Kidney capillary endothelial cell (primary cell): ENCODE data around the gene ACTR3C.
"Not testable (repeated sequence)": the region's sequence is repeated elsewhere in the genome, so short reads cannot be mapped to it uniquely, and the experiment has no call there.

Experiments used
- DNase-seq: peaks from one replicate; pipeline ENCODE4 v3.0.0-alpha.2; 2018; ENCODE audit warnings: low spot score

ACTR3C gene

DNA sequence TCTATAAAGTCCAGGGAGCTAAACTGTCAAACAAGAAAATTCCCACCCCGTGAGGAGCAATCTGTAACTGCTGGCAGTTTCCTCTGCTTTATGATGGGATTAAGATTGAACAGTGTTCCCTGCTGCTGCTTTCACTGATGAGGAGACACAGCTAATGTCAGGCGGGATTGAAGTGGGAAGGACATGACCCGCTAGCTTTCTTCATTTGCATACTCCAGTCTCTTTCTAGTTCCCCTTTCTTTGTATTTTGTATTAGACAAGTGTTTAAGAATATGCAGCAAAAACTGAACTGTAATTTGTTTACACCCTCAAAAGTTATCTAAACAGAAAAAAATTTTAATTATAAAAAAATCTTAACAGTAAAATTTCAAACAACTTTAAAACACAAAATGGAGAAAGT lies 40.2 kb downstream of the ACTR3C start:
- not testable (repeated sequence) for DNase-seq

DNA sequence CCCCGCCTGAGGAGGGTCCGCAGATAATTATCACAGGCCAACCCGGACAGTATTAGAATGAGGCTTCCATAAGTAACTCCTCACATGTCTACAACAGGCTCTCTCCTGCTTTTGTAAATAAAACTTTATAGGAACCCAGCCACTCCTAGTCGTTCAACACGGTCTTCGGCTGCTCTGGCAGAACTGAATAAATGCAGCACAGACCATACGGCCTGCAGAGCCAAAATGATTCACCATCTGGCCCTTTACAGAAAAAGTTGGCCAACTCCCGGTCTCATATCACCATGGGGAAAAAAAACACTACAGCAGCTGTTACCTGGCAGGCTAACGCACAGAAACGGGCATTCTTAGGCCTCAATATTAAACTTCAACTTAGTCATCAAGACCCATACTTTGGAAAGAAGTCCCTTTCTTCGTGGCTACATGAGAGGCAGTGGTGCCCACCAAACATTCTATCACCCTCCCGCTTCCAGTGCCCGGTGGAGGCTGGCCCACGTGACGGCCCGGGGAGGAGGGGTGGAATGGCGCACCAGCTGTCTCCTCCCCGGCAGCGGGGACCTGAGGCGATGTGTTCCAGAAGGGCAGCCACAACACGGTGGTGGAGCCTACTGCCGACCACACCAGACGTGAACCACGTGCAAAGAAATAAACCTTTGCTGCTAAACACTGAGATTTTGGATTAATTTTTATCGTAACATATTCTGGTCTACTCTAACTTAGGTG lies 41.5 kb downstream of the ACTR3C start:
- DNase-seq, result not testable (repeated sequence)

DNA sequence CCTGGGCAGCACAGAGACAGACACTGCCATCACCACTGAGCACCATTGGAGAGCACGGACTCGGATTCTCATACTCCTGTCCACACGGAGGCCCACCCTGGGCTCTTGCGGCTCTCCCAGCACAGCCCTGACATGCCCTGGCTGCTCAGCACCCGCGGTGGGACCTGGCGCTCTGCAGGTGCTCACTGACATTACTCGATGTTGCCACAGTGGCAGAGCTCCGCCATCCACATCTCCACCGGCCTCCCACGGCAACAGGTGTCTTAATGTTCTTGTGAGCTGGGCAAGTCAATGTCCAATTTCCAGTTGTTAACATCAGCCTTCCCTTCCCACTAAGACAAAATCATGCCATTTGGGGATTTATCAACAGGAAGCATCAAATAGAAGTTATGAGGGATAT lies 45.0 kb downstream of the ACTR3C start:
- not testable (repeated sequence) for DNase-seq

DNA sequence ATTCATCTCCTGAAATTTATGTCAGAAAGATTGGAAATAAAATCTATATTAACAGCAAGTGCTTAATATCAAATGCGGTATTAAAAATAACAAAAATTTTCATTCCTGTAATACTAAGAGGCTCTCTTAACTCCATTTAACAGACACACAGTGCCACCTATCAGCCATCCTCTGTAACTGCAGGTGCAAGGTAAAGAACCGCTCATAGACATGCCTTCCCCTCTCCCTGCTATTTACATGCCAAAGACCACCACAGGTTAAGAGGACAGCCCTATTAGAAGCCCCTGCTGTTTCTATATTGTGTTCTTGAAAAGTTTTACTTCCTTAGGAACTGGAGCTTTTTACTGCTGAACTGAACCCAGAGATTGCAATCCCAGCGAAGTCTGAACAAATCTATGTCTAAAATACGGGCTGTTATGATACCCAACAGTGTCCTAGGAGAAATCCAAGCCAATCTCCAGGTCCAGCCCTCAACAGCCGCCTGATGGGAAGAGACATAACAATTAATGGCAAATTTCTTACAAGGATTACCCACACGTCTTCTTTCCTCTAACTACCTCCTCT lies 47.1 kb downstream of the ACTR3C start:
- DNase-seq, result peak; percentile 24

DNA sequence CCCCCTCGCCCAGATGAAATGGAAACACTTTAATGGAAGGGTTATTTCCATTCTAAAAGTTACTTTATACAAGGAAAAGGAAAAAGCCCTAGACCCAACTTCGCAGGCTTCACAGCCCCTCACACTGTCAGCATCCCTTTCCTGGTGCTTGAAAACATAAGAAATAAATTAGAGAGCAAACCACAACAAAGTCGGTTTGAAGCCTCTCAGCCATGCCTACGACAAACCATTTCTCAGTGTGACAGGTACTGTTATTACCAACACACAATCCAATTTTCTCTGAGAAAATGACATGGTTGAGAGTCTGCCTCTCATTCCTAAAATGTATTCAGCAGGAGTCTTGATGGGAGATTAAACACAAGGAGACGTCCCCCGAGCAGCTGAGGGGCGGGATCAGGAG lies 51.4 kb downstream of the ACTR3C start:
- DNase-seq, result not testable (repeated sequence)

DNA sequence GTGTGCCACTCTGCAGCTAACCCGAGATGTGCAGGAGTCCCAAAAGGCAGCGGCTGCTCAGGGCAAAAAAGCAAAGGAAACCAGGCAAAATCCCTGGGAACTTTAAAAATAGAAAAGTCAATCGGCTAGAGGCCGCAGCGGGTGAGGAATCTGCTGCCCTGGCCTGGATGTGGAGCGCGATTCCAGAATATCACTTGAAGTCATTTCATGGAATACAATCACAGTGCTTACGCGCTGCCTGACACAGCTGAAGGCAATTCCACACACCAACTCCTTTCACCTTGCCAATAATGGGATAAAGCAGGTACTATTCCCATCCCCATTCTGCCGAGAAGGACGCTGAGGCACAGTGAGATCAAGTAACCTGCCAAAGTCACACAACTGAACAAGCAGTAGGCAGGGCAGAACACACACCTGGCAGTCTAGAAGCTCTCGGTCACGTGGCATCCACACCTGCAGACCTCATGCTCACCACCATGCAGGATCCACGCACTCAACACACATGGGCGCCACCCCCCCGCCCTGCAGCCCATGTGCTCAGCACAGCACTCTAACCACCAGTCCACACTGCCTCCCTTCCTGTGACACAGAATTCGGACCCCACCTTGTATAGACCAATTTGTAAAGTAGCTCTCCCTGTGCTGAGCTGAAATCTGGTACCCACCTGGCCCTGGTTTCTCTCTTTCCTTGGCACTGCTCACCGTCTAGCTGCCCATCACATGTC lies 53.1 kb downstream of the ACTR3C start:
- DNase-seq, result not testable (repeated sequence)

DNA sequence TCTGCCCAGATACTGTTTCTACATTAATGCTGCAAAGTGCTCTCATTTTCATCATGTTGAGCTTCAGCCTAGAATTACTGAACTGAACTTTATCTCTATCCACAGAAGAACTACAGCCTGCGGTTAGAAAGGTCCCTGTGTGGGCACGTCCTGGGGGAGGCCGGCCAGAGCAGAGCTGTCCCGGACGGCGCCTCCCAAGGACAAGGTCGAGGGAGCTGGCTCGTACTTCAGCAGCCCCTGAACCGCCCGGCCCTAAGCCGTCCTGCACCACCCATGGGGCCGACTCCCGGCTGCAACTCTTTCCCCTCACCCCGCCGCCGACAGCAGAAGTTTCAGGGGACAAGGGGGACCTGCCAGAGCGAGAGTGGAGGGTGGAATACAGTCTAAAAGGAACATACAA lies 54.5 kb downstream of the ACTR3C start:
- not testable (repeated sequence) for DNase-seq

DNA sequence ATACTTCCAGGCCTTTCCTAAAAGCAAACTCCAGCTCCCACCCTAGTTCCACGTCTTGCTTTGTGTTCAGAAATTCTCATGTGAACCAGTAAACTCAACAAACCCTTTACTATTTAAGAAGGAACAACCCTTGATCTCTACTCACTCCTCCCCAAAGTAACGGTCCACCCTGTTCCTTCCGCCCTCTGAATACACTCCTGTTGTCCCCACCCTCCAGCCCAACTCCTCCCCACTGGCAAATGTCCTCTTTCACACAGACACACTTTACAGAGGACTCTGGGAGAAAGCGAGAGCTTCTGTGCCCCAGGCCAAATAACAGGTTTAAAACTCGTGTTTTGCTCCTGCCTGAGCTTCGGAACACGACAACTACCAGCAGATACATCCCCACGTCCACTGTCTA lies 55.1 kb downstream of the ACTR3C start:
- not testable (repeated sequence) for DNase-seq

DNA sequence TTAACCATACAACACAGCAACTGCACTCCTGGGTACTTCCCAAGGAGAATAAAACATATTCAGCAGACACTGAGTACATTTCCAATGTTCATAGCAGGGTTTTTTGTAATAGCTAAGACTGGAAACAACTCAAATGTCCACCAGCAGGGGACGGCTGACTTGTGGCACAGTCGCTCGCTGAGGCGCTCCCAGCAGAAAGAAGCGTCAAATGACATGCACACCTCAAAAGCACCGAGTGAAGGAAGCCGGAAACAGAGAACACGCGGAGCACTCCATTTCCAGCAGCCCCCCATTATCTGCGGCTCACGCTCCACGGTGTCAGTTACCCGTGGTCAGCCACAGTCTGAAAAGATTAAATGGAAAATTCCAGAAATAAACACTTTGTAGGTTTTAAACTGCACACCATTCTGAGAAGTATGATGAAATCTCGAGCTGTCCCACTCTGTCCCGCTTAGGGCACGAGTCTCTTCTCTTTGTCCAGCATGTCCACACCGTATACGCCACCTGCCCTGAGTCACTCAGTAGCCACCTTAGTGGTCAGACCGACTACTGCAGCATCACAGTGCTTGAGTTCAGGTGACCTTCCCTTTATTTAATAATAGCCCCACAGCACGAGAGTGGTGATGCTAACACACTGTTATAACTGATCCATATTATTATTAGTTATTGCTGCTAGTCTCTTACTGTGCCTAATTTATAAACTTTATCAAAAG lies 56.2 kb downstream of the ACTR3C start:
- DNase-seq, result not testable (repeated sequence)

DNA sequence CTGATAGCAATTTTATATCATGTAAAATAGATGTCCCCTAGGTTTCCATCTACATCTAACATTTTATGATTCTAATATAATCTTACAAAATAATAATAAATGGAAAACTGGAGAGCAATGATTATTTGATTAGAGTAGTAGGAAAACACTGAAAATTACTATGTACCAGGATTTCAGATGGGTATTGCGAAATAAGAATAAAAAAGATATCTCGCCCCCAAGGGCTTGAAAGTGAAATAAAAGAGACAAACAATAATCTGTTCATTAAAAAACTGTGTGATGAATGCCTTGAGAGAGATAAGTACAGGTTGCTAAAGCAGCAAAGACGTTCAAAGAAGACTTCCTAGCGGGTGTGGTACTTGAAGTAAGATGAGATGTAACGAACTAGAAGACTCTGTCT lies 60.7 kb downstream of the ACTR3C start:
- not testable (repeated sequence) for DNase-seq

DNA sequence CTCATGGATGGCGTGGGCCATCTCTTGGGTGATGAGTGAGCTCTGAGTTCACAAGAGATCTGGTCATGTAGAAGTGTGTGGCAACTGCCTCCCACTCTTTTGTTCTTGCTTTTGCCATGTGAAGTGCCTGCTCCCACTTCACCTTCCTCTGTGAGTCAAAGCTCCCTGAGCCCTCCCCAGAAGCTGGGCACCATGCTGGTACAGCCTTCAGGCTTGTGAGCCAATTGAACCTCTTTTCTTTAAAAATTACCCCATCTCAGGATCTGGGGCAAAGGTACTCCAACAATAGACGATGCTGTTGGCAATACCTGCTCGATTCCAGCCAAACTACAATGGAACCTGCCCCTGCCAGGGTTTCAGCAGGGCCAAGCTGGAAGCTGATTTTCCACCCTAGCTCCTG lies 75.6 kb downstream of the ACTR3C start:
- DNase-seq, result not testable (repeated sequence)

DNA sequence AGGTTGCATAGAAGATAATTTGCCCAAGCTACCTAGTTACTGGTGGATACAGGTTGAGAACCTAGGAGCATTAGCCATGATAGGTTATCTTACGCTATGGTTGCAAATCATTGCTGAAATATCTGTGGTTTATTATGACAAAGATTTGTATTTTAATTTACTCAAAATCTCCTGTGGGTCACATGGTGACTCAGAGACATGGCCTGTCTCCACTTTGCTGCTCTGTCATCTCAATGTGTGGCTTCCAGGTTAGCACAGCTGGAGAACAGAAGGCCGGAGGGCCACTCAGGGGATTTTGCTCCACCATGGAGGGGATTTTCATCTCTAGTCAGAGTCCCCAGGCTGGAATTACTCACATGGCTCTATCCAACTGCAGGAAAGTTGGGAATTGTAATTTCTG lies 78.1 kb downstream of the ACTR3C start:
- not testable (repeated sequence) for DNase-seq

DNA sequence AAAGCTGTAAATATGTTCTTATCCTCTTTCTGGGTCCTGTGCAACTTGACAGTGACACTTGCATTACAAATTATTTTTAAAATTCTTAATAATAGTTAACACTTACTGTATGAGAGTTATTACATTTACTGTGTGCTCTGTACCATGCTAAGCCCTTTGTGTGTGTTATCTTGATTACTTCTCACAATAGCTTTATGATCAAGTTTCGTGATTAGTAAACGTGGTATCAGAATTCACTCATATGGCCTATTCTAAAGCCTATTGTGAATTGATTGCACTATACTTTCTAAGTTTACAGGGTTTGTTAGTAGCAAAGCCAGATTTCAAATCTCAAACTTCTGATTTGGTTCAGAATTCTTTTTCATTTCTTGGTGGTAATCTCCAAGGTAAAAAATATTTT lies 80.4 kb downstream of the ACTR3C start:
- not testable (repeated sequence) for DNase-seq

DNA sequence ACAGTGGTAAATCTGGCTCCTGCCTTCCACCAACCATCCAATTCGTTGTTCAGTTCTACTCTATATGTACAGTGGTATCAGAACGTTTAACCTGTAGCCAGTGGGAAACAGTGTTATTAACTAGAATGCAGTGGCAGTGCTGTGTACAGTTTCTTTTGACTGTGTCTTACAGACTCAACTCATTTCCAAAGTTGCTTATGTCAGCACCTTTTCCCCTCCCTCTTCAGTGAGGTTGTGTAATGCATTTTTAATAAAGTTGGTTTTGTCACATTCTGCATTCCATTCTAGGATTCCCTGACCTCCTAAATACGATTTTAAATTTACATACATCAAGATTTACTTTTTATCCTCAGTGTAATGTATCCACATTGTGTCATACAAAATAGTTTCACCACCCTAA lies 97.9 kb downstream of the ACTR3C start:
- DNase-seq, result not testable (repeated sequence)

DNA sequence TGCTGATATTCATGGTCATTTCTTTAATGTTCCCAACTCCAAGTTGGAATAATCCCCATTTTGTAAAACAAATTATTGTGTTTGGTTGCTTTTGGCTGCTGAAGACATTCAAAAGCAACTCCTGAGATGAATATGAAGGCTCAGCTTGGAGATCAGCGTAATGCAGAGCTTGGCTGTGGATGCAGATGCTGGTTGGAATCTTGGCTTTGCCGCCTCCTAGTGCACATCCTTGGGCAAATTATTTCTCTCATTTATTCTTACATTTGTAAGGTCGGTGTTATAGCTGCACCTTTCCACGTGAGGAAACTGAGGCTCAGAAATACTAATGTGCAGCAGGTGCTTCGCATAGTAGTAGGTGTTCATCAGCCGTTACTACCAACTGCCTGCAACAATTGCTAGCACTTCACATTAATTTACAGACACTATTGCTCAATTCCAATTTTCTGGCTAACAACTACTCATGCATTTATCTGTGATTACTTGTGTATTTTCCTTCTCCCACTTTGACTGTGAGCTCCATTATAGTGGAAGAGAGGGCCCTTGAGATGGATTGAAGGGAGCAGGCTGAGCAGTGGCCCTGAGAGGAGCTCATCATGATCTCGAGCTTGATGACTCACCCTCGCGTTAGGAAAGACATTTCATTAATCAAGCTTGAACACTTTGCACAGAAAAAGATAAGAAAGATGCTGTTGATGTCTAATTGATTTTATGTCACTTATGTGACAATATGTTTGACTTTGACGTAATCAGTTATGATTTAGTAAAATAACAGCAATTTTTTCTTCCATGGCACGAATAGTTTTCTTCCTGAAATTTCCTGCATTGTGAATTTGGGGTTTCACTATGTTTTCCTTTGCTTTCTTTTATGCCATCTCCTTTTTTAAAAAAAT lies 101.0 kb downstream of the ACTR3C start:
- not testable (repeated sequence) for DNase-seq

DNA sequence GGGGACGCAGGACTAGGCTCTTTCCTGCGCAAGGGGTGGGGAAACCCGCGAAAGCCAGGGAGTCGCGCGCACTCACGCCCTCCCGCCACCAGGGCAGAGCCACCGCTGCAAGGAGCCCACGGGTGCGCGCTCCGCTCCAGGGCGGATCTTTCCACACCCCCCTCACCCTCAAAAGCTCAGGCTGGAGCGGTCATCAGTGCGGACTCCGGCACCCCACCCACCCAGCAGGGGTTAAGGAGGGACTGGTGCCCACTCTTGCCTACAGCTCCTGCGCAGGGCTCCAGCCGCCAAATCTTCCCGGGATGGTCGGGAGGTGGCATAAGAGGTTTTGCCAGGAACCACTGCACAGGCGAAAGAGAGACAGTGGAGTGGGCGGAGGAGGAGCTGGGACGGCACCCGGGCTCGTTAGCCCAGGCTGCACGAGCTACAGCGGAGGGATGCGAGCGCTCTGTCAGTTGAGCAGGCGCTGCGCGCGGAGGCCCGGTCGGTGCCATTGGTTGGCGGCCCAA lies 102.6 kb downstream of the ACTR3C start:
- not testable (repeated sequence) for DNase-seq

DNA sequence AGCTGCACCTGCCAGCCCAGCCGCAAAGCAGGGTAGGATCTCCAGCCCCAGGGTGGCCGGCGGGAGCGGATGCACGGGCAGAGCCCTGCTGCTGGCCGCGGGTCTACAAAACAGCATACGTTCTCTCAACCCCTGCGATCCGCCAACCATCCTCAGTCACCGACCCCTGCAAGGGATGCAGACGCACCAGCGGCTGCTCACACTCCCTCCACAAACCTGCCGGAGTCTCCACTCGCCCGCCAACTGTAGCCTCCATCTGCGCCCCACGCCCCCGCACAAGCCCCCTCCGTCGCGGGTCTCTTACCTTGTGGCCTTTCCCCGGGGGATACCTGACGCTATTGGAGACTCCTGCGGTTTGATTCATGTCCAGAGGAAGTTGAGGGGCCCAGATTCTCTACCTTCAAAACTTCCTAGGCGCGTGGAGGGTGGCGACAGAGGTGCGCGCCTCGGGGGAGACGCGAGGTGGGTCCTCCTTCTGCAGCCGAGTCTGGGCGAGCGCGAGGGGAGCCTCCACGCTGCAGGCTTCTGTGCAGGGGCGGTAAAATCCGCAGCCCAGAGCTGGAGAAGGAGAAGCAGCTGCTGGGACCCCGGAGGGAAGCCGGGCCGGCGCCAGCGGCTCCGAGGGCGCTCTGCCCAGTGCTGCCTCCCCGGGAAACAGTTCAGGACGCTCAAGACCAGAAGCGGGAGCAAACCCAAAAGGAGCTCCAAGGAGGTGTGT lies 103.2 kb downstream of the ACTR3C start:
- DNase-seq, result not testable (repeated sequence)

DNA sequence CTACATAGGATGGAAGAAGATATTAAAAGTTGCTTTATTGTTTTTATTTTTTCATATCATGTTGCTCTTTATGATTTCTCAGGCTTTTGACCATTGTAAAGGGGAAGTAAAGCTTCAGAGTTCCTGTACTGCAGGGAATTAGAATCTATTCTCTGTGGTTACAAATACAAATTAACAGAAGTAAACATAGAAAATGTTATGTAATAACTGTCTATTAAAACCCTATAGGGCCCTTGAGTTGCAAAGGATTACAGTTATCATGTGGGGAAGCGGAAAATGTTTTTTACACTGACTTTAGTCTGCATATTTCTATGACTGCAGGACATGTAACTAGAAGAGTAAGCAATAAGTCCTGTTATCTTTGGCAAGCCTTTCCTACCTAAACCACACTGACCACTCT lies 116.5 kb downstream of the ACTR3C start:
- not testable (repeated sequence) for DNase-seq

DNA sequence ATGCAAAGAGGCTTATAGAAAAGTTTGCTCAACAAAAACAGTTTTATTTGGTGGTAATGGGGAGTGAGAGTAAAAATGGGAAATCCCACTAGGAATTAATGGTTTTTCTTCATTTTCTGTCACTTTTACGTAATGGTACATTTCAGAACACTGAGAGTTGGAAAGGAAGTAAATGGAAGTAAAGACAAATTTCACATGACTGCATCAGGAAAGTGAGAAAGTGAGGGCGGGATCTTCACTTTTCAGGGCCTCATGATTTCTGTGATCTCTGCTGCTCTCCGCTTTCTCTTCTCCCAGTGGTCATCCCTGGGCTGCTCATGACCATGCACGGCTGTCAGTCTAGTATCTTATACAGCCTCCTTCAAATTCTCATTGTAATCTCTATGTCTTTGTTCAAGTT lies 117.5 kb downstream of the ACTR3C start:
- DNase-seq, result not testable (repeated sequence)

DNA sequence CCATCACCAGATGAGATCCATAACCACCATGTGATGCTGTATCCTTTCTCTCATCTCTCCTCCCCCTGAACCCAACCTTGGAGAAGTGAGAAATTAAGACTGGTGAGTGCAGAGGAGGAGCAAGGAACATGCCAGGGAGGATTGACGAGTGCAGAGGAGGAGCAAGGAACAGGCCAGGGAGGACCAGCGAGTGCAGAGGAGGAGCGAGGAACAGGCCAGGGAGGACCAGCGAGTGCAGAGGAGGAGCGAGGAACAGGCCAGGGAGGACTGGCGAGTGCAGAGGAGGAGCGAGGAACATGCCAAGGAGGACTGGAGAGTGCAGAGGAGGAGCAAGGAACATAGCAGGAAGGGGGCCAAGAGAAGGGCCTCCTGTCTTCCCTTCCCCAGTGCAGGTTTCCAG lies 118.8 kb downstream of the ACTR3C start:
- not testable (repeated sequence) for DNase-seq

DNA sequence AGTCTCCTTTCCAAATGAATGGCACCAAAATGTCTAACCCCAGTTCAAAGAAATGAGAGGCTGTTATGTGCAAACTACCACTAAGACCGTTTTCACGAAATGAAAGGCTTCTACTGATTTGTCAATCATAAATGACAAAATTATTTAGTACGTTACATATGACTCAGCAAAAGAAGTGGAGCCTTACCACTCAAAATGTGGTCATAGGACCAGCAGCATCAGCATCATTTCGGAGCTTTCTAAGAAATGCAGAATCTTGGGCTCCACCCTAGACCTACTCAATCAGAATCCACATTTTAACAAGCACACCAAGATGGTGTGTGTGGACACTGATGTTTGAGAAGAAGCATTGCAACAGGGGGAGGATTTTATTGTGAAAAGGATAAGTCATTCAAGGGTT lies 120.5 kb downstream of the ACTR3C start:
- DNase-seq, result not testable (repeated sequence)
